HT-29 (cell line): Measurements from ENCODE around the gene CORO2B. TPM values are rescaled to one million over a fixed set of nuclear protein-coding genes. Genes with fewer than 3 reads are reported as not detected.
A peak's percentile ranks its signal among the peaks of the same experiment; 100 is the strongest.

Experiments
- DNase-seq: peaks from one replicate; pipeline ENCODE4 v3.0.0-alpha.2; 2015; ENCODE audit warnings: low spot score
- total RNA-seq: library from RNA; depleted of rRNA; stranded (reverse); fragments of >200 nt; shearing (Covaris generic); gene quantifications from 2 replicates; pipeline ENCODE4 v1.2.3, GENCODE V29; 2014

Gene CORO2B
- total RNA-seq, 1 experiment from 2014 or later, result not detected

- DNase-seq, result no peak
Measured at GRCh38 chr15:68697711-68698690, 119.2 kb downstream of the CORO2B start.

GRCh38 chr15:68698708-68699107 lies 119.9 kb downstream of the CORO2B start:
- DNase-seq, result no peak

GRCh38 chr15:68699124-68699880 lies 120.5 kb downstream of the CORO2B start:
- DNase-seq, result no peak

- DNase-seq, result no peak
Measured at GRCh38 chr15:68699881-68700454, 121.2 kb downstream of the CORO2B start.

- DNase-seq, result no peak
Measured at GRCh38 chr15:68700455-68701123, 121.8 kb downstream of the CORO2B start.

- no peak for DNase-seq
Measured at GRCh38 chr15:68701886-68702285, 123.1 kb downstream of the CORO2B start.

- DNase-seq, result peak; percentile 58
Measured at GRCh38 chr15:68704496-68705021, 125.8 kb downstream of the CORO2B start.

GRCh38 chr15:68706256-68706655 lies 127.5 kb downstream of the CORO2B start:
- DNase-seq, result no peak

- DNase-seq, result no peak
Measured at GRCh38 chr15:68706931-68707330, 128.1 kb downstream of the CORO2B start.

GRCh38 chr15:68707386-68707785 lies 128.6 kb downstream of the CORO2B start:
- no peak for DNase-seq

- DNase-seq, result no peak
Measured at GRCh38 chr15:68709876-68710275, 131.1 kb downstream of the CORO2B start.

GRCh38 chr15:68710536-68710935 lies 131.7 kb downstream of the CORO2B start:
- no peak for DNase-seq

GRCh38 chr15:68711406-68711805 lies 132.6 kb downstream of the CORO2B start:
- DNase-seq, result no peak

GRCh38 chr15:68712886-68713285 lies 134.1 kb downstream of the CORO2B start:
- no peak for DNase-seq

GRCh38 chr15:68713874-68714273 lies 135.1 kb downstream of the CORO2B start:
- DNase-seq, result no peak

- DNase-seq, result no peak
Measured at GRCh38 chr15:68715111-68715510, 136.3 kb downstream of the CORO2B start.

- no peak for DNase-seq
Measured at GRCh38 chr15:68717951-68718350, 139.2 kb downstream of the CORO2B start.

- DNase-seq, result no peak
Measured at GRCh38 chr15:68718468-68718867, 139.7 kb downstream of the CORO2B start.

GRCh38 chr15:68719051-68719450 lies 140.3 kb downstream of the CORO2B start:
- DNase-seq, result no peak

- DNase-seq, result no peak
Measured at GRCh38 chr15:68719672-68720071, 140.9 kb downstream of the CORO2B start.

GRCh38 chr15:68721886-68722285 lies 143.1 kb downstream of the CORO2B start:
- no peak for DNase-seq
